GM23338 (cell line): ENCODE data around the gene MAST2. TPM values are rescaled to one million over a fixed set of nuclear protein-coding genes. Genes with fewer than 3 reads are reported as not detected.

Experiments used
- ATAC-seq: fragments of 200-7000 bp; cut with Tn5 transposase; 3 replicates; pipeline ENCODE4 v1.9.1; 2020
- DNase-seq: peaks from one replicate; pipeline ENCODE4 v3.0.0-alpha.2; 2015; ENCODE audit warnings: low spot score
- H2AFZ ChIP-seq: fragments of 200-600 bp; sonication (generic); 2 replicates; pipeline ENCODE4 v1.8.0; 2016; ENCODE audit warnings: antibody characterized with exemption, mild to moderate bottlenecking, moderate library complexity
- H3F3A ChIP-seq: fragments of 200-600 bp; sonication (generic); replicated peaks from 2 replicates; pipeline ENCODE4 v1.8.0; 2017; ENCODE audit warnings: antibody characterized with exemption, mixed run types, low read depth
- H3K27ac ChIP-seq: fragments of 200-600 bp; sonication (generic); 2 replicates; pipeline ENCODE4 v1.6.1; 2016; ENCODE audit warnings: low read depth
- H3K27me3 ChIP-seq: fragments of 200-600 bp; sonication (generic); 2 replicates; pipeline ENCODE4 v1.8.0; 2016; ENCODE audit warnings: mild to moderate bottlenecking, mixed run types, moderate library complexity; ENCODE audit not compliant: insufficient read depth
- H3K36me3 ChIP-seq: fragments of 200-600 bp; sonication (generic); 2 replicates; pipeline ENCODE4 v1.8.0; 2016; ENCODE audit warnings: mild to moderate bottlenecking; ENCODE audit not compliant: insufficient read depth
- H3K4me1 ChIP-seq: fragments of 200-600 bp; sonication (generic); 2 replicates; pipeline ENCODE4 v1.8.0; 2016; ENCODE audit warnings: mild to moderate bottlenecking, moderate library complexity; ENCODE audit not compliant: insufficient read depth
- H3K4me2 ChIP-seq: fragments of 200-600 bp; sonication (generic); 2 replicates; pipeline ENCODE4 v1.7.1; 2017; ENCODE audit warnings: mixed run types
- H3K4me3 ChIP-seq: fragments of 200-600 bp; sonication (generic); 2 replicates; pipeline ENCODE4 v1.6.1; 2016; ENCODE audit warnings: mixed run types
- H3K79me2 ChIP-seq: fragments of 200-600 bp; sonication (generic); replicated peaks from 2 replicates; pipeline ENCODE4 v1.8.0; 2017; ENCODE audit warnings: mild to moderate bottlenecking; ENCODE audit not compliant: insufficient read depth
- H3K9me2 ChIP-seq: fragments of 200-600 bp; sonication (generic); 2 replicates; pipeline ENCODE4 v1.8.0; 2017; ENCODE audit not compliant: insufficient read depth
- H4K20me1 ChIP-seq: fragments of 200-600 bp; sonication (generic); replicated peaks from 2 replicates; pipeline ENCODE4 v1.8.0; 2017; ENCODE audit warnings: mild to moderate bottlenecking; ENCODE audit not compliant: insufficient read depth
- H3K27ac Mint-ChIP-seq: 2 replicates; pipeline ENCODE4 v1.8.0; 2020; ENCODE audit warnings: inconsistent platforms, mild to moderate bottlenecking, moderate library complexity, mixed read lengths
- H3K27me3 Mint-ChIP-seq: 3 replicates; pipeline ENCODE4 v1.8.0; 2022; ENCODE audit warnings: low read depth, mild to moderate bottlenecking, moderate library complexity, mixed read lengths, inconsistent platforms; ENCODE audit not compliant: insufficient read depth, poor library complexity
- H3K36me3 Mint-ChIP-seq: 3 replicates; pipeline ENCODE4 v1.8.0; 2021; ENCODE audit warnings: low read depth, mild to moderate bottlenecking, inconsistent platforms, moderate library complexity, mixed read lengths
- H3K4me1 Mint-ChIP-seq: 3 replicates; pipeline ENCODE4 v1.8.0; 2020; ENCODE audit warnings: mild to moderate bottlenecking, inconsistent platforms, mixed read lengths
- H3K4me3 Mint-ChIP-seq: 3 replicates; pipeline ENCODE4 v1.8.0; 2021; ENCODE audit warnings: moderate library complexity, mild to moderate bottlenecking, inconsistent platforms, mixed read lengths
- H3K9me3 Mint-ChIP-seq: 3 replicates; pipeline ENCODE4 v1.8.0; 2020; ENCODE audit warnings: moderate library complexity, mild to moderate bottlenecking, inconsistent platforms, mixed read lengths
- CREB1 ChIP-seq: fragments of 250-450 bp; sonication (Bioruptor Pico); IDR thresholded peaks from 2 replicates; pipeline ENCODE4 v1.5.0; 2020; ENCODE audit warnings: low read depth, mild to moderate bottlenecking, moderate library complexity
- EZH2phosphoT487 ChIP-seq: fragments of 200-600 bp; sonication (generic); IDR thresholded peaks from one replicate; pipeline ENCODE4 v1.8.1; 2018; ENCODE audit warnings: antibody characterized with exemption; ENCODE audit not compliant: unreplicated experiment
- JUNB ChIP-seq: IDR thresholded peaks from one replicate; pipeline ENCODE4 v1.6.1; 2016; ENCODE audit warnings: antibody characterized with exemption; ENCODE audit not compliant: unreplicated experiment
- STAT1 ChIP-seq: IDR thresholded peaks from one replicate; pipeline ENCODE4 v1.6.1; 2016; ENCODE audit warnings: antibody characterized with exemption; ENCODE audit not compliant: unreplicated experiment
- ZNF331 ChIP-seq: fragments of 250-450 bp; sonication (Bioruptor Pico); IDR thresholded peaks from 2 replicates; pipeline ENCODE4 v1.5.0; 2020; ENCODE audit warnings: low read depth, mild to moderate bottlenecking, moderate library complexity
- ZNF462 ChIP-seq: fragments of 250-450 bp; sonication (Bioruptor Pico); IDR thresholded peaks from 2 replicates; pipeline ENCODE4 v1.5.0; 2020; ENCODE audit warnings: mild to moderate bottlenecking, moderate library complexity
- polyA plus RNA-seq: library from polyadenylated mRNA; unstranded; fragments of >200 nt; fragmentation: Nextera tagmentation; extraction: Ambion mirVana; gene quantifications from 2 replicates; pipeline ENCODE4 v1.2.1, GENCODE V29; 2016
- total RNA-seq: library from RNA; depleted of rRNA; stranded (reverse); fragments of >200 nt; shearing (Covaris generic); gene quantifications from 2 replicates; pipeline ENCODE4 v1.2.3, GENCODE V29; 2014
- TF ChIP-seq, protein P1 (sequence below): IDR thresholded peaks from one replicate; pipeline ENCODE4 v1.6.1; 2018; ENCODE audit warnings: antibody characterized with exemption; ENCODE audit not compliant: unreplicated experiment
- TF ChIP-seq, protein P2 (sequence below): IDR thresholded peaks from 2 replicates; pipeline ENCODE4 v1.6.1; 2016; ENCODE audit warnings: antibody characterized with exemption

Gene MAST2
- total and polyA plus RNA-seq, 2 experiments from 2014 or later: 11.5 to 57.7 TPM

GRCh38 chr1:45953934-45954847 is 150.8 kb downstream of the MAST2 start:
- Mint-ChIP-seq H3K27ac (peak overlapping the region; percentile 69; the same call in 1 of the 2 replicates), H3K4me3 (peak overlapping the region; percentile 54), H3K4me1 (peaks cover 51% of the 10 kb centered on the region), H3K9me3 (no peaks in the 10 kb centered on the region), H3K27me3 (no peaks in the 10 kb centered on the region), H3K36me3 (no peaks in the 10 kb centered on the region)
- ATAC-seq: peak; percentile 96
- Histone ChIP-seq H3K36me3 (no peaks in the 10 kb centered on the region), H3K4me2 (peak overlapping the region; percentile 60), H3K9me2 (no peaks in the 10 kb centered on the region), H3K4me3 (peak overlapping the region; percentile 29; the same call in 1 of the 2 replicates), H3K79me2 (peaks cover 13% of the 10 kb centered on the region), H3K27me3 (no peaks in the 10 kb centered on the region), H3F3A (no peaks in the 10 kb centered on the region), H2AFZ (no peak overlapping the region), H4K20me1 (no peaks in the 10 kb centered on the region), H3K27ac (peak overlapping the region; percentile 4; the same call in 1 of the 2 replicates), H3K4me1 (peaks cover 20% of the 10 kb centered on the region)
- peak; percentile 71 for DNase-seq
- TF ChIP-seq STAT1 (no peak), ZNF462 (CRISPR knock-in tag) (peak; percentile 49; the same call in 1 of the 2 replicates), CREB1 (CRISPR knock-in tag) (no peak)

DNA sequence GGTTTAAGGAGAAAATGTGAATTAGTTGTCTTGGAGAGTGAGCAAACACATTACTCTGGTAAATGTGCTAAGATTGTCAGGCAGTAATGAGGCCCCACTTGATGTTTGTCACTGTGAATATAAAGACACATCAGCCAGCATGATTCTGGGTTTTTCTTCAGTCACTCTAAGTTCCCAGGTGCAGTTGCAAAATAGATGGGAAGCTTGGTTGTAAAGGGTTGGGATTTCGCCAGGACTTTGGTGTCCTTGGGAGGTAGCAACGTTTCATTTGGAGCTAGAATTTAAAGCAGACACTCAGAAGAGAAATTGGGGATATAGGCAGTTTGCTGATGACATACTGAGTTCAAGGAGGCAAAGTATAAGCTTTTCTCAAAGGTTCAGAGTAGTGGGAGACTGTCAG is 154.3 kb downstream of the MAST2 start:
- no peak for ATAC-seq
- peaks cover 2% of the 10 kb centered on the region for H3K27me3 Mint-ChIP-seq
- peaks cover 18% of the 10 kb centered on the region for H3K79me2 ChIP-seq
- no peaks in the 10 kb centered on the region; the same call in 1 of the 2 replicates for H3K36me3 ChIP-seq
- H3K9me2 ChIP-seq: no peaks in the 10 kb centered on the region
- H3K4me3 ChIP-seq: no peak overlapping the region
- peaks cover 19% of the 10 kb centered on the region for H3K4me1 ChIP-seq
- H4K20me1 ChIP-seq: no peaks in the 10 kb centered on the region
- no peak overlapping the region for H2AFZ ChIP-seq
- peaks cover 5% of the 10 kb centered on the region; the same call in 2 of the 3 replicates for H3K9me3 Mint-ChIP-seq
- H3F3A ChIP-seq: no peaks in the 10 kb centered on the region
- 0 out of 2 replicates have a peak overlapping the region, but pooled peaks have one; percentile 34 for H3K27ac ChIP-seq
- TF ChIP-seq EZH2phosphoT487 (no peak), CREB1 (CRISPR knock-in tag) (no peak), ZNF331 (CRISPR knock-in tag) (no peak), JUNB (no peak), STAT1 (no peak)
- TF ChIP-seq, protein P1, sequence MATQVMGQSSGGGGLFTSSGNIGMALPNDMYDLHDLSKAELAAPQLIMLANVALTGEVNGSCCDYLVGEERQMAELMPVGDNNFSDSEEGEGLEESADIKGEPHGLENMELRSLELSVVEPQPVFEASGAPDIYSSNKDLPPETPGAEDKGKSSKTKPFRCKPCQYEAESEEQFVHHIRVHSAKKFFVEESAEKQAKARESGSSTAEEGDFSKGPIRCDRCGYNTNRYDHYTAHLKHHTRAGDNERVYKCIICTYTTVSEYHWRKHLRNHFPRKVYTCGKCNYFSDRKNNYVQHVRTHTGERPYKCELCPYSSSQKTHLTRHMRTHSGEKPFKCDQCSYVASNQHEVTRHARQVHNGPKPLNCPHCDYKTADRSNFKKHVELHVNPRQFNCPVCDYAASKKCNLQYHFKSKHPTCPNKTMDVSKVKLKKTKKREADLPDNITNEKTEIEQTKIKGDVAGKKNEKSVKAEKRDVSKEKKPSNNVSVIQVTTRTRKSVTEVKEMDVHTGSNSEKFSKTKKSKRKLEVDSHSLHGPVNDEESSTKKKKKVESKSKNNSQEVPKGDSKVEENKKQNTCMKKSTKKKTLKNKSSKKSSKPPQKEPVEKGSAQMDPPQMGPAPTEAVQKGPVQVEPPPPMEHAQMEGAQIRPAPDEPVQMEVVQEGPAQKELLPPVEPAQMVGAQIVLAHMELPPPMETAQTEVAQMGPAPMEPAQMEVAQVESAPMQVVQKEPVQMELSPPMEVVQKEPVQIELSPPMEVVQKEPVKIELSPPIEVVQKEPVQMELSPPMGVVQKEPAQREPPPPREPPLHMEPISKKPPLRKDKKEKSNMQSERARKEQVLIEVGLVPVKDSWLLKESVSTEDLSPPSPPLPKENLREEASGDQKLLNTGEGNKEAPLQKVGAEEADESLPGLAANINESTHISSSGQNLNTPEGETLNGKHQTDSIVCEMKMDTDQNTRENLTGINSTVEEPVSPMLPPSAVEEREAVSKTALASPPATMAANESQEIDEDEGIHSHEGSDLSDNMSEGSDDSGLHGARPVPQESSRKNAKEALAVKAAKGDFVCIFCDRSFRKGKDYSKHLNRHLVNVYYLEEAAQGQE: no peak
- TF ChIP-seq, protein P2, sequence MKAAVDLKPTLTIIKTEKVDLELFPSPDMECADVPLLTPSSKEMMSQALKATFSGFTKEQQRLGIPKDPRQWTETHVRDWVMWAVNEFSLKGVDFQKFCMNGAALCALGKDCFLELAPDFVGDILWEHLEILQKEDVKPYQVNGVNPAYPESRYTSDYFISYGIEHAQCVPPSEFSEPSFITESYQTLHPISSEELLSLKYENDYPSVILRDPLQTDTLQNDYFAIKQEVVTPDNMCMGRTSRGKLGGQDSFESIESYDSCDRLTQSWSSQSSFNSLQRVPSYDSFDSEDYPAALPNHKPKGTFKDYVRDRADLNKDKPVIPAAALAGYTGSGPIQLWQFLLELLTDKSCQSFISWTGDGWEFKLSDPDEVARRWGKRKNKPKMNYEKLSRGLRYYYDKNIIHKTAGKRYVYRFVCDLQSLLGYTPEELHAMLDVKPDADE: no peak
- peaks cover 25% of the 10 kb centered on the region for H3K36me3 Mint-ChIP-seq
- no peak overlapping the region; the same call in 1 of the 2 replicates for H3K4me2 ChIP-seq
- no peak overlapping the region for H3K4me3 Mint-ChIP-seq
- H3K27ac Mint-ChIP-seq: peak overlapping the region; percentile 19
- H3K4me1 Mint-ChIP-seq: peaks cover 36% of the 10 kb centered on the region
- H3K27me3 ChIP-seq: no peaks in the 10 kb centered on the region
- DNase-seq: no peak
